CD4-positive, alpha-beta T cell treated with Interleukin-6 for 4 hours (primary cell): ENCODE measurements around the gene TPK1.

Source experiments
- DNase-seq: peaks from one replicate; pipeline ENCODE4 v3.0.0-alpha.2; 2020; ENCODE audit warnings: mixed read lengths

TPK1 gene

DNA sequence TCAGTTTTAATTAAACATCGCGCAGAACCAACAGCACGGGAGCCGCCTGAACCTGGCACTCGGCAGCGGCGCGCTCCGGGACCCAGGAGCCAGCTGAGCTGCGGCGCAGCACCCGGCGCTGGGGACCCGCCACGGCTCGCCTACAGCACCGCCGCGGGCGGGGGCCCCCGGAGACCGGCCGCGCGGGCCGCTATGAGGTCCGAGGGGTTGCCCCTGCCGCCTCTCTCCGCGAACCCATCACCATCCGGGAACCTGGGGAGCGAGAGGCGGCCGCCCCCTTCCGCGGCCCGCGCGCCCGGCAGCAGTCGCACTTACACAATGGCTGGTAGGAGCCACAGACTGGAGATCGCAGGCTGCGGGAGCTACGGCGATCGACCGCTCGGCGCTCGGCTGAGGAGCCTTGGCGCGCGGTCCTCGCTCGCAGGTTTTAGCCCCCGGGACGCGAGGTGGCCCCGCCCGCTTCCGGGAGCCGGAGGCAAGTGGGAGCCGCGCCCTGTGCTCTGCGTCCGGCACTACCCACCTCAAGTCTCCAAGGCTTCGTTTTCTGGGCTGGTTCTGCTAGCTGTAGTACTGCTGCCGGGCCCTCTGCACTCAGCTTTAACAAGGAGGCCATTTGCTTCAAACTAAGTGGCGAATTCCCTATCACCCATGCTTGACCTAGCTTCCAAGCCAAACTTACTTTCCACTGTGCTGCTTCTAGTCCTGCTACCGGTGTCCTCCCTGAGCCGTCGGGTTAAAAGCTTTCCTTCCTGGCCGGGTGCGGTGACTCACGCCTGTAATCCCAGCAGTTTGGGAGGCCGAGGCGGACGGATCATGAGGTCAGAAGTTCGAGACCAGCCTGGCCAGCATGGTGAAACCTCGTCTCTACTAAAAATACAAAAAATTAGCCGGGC is at the start of gene TPK1:
Gene TPK1 (minus strand): TSS at position 402 of the 893 bp plus-strand sequence. CDS start 451 bp downstream, outside the sequence.
- DNase-seq: peak; percentile 93

DNA sequence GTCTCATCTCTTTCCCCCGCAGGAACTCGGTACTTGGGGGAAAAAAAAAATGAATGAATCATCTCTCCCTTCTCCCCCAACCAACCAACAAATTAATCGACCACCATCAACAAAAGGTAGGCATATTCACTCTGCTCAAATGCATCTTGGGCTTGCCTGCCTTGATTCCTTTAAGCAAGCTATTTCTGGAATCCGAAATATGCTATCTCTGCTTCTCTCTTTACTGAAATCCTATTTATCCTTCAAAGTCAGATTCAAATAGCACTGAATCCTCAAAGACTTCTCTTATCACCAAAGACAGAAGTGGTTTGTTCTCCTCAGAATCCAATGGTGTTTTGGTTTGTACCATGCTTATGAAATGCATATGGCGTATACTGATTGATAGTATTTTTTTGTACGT is 49.6 kb upstream of the TPK1 start:
- DNase-seq: no peak

DNA sequence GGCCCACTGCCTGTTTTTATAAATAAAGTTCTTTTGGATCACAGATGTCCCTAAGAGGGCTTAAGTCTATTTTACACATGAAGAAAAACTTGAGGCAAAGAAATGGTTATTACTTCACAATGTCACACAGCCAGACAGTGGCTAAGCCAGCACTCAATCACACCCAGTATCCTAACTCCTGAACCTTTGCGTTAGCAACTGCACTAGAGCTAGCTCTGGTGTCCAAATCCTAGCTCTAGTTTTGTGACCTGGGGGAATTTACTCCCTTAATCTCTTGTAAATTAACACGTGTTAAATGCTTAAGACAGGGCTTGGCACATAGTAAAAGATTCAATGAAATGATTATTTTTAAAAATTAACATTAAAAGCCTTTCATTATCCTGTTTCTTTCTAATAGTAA is 49.0 kb upstream of the TPK1 start:
- DNase-seq: no peak

DNA sequence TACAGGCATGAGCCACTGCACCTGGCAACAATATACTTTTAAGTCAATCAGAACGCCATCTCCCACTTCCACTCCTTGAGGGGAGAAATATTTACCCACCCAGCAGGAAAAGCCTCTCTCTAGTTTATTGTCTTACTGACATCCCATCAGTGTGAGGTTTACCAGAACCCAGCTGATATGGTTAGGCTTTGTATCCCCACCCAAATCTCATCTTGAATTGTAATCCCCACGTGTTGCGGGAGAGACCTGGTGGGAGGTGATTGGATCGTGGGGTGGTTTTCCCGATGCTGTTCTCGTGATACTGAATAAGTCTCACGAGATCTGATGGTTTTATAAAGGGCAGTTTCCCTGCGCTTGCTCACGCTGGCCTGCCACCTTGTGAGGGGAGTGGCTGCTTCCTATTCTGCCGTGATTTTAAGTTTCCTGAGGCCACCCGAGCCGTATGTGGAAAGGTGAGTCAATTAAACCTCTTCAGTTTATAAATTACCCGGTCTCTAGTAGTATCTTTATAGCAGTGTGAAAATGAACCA is 37.5 kb upstream of the TPK1 start:
- DNase-seq: no peak

DNA sequence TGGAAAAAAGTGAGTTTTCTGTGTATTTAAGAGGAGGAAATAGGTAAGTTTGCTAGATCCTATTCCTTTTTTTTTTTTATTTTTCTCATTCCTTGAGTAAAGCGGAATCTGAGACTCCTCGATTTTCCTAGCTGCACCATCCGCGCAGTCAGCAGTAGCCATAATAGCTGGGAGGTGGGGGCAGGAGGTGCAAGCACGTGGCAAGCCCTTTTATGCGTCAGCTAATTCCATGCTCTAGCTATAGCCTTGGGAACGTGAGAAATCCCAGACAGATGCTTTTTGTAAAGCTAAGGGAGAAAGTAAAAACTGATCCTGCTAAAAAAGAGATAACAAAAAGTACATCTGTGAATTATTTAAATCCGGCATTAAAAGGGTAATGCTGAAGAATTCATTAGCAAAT is 33.2 kb upstream of the TPK1 start:
- DNase-seq: no peak

DNA sequence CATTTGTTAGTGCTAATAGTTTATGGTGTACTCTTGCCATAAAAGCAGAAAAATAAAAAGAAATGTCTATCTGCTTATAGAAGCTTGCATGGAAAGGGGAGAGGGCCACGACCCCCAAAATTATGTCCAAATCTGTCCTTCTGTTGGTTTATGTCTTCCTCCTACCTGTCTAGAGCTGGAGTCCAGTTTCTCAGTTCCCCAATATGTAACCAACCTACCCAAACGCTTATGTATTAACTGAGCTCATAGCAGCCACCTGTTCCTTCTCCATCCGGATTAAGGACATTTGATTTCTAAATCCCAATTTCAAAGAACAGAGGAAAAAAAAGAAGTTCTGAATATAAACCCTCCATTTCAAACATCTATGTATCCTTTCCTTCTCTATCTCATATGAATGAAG is 30.3 kb upstream of the TPK1 start:
- DNase-seq: no peak

DNA sequence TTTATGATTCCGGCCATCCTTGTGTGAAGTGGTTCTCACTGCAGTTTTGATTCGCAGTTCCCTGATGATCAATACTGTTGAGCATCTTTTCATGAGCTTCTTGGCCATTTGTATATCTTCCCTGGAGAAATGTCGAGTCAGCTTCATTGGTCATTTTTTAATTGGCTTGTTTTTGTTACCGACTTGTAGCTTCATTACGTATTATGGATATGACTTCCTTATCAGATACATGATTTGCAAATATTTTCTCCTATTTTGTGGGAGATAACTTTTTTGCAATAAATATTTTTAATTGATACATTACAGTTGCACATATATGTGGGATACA is 27.4 kb upstream of the TPK1 start:
- no peak for DNase-seq

DNA sequence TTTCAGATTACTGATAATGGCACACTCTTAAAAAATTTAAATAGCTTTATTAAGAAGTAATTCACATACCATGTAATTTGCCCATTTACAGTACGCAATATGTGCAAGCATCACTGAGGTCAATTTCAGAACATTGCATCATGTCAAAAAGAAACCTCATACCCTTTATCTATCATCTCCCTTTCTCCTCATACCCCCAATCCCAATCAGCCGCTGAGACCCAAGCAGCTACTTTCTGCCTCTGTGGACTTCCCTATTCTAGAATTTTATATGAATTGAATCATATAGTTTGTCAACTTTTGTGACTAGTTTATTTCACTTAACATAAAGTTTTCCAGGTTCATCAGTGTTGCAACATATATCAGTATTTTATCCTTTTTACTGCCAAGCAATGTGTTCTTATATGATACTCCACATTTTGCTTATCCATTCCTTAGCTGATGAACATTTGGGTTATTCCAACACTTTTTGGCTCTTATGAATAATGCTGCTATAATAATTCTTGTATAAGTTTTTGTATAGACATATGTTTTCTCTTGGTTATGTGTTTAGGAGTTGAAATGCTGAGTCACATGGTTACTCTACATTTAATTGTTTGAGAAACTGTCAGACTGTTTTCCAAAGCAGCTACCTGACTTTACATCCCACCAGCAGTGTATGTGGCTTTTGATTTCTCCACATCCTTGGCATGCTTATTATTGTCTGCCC is 26.9 kb upstream of the TPK1 start:
- DNase-seq: no peak

DNA sequence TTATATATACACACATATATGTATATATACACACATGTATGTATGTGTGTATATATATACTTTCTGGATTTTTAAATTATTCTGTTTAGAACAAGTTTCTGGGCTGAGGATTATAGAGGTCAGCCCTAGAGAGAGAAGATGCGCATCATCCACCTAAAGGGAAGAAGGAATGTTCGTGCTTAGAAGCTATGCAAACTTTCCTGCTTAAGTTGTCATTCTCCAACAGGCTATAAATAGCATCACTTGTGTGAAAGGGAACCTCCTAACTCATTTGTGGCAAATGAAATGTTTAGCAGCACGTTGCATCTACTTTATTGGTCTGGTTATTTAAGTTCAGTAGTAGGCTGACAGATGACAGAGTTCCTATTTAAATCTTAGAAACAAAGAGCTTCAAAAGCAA is 23.9 kb upstream of the TPK1 start:
- DNase-seq: no peak

DNA sequence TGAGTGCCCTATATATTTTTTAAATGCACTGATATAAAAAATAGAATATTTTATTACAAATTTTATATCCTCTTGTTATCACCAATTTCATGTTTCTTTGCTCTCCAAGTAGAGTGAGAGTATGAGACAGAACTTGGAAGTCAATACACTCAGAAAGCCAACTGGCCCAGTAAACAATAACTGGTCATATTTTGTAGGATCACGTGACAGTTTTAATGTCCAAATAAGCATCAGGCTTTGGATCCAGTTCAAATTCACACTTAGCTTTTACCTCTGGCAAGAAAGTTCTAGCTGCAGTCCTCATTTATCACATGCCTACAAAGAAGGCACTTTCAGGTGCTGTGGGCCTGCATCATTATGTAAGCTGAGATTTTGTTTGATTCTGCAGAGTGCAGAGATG is 21.6 kb upstream of the TPK1 start:
- DNase-seq: no peak

DNA sequence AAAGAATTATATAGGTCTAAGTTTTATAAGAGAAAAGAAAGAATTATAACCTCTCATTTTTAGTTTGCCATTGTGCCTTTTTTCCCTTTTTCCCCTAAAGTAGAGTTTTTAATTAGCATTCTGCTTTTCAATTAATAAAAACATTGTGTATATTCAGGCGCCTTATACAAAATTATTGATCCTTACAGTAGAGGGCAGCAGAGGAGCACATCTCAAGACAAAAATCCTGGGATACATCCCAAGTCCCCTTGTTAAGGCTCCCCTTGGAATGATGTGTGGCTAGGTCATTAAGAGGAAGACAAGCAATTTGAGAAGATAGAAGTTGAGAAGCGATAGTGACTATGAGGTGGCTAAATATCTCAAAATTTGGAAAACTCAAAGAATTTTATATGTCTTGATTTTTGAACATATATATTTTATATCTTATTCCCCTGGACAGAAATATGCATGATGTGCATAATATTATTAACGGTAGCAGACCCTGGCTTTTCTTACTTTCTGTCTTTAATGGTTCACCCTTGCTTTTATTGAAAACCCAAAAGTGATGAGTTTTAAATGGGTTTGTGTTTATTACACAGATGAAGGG is 19.1 kb upstream of the TPK1 start:
- DNase-seq: no peak

DNA sequence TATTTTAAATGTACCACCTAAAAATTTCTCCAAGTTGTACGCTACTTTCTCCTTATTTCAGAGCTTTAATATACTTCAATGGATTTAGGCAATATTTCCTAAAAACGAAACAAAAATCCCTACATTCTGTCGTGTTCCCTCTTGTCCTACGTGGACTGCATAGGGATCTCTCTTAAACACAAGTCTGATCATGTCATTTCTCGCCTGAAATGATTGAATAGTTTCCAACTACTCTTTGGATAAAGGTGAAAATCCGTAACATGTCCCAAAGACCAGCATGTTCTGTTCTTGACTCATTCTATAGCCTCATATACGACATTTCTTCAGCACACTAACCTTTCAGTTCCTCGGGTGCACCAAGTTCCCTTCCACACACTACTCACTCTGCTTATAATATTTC is 17.7 kb upstream of the TPK1 start:
- DNase-seq: no peak

DNA sequence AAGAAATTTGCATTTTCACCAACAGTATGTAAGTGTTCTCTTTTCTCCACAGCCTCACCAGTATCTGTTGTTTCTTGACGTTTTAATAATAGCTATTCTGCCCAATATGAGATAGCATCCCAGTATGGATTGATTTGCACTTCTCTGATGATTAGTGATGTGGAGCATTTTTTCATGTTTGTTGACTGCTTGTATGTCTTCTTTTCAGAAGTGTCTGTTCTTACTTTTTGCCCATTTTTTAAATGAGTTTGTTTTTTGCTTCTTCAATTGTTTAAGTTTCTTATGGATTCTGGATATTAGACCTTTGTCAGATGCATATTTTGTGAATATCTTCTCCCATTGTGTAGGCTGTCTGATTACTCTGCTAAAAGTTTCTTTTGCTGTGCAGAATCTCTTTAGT is 12.2 kb upstream of the TPK1 start:
- no peak for DNase-seq

DNA sequence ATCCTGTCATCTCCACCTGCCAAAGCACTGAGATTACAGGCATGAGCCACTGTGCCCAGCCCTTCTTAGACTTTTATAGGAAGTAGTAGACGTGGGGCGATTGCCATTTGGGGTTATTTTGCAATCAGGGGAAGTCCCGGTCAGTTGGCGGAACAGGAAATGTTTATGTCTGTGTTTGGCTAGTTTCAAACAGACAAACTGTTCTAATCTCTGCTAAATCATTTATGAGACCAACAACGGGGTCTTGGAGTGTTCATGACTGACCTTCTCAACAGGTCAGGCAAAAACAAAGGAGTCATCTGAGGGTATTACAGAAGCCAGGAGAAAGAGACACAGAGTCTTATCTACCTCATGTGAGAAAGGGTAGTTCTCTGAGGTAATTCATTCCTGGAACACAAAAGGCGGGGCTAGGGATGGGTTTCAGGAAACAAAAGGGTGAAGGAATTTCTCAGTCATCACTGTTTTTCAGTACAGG is 6.6 kb upstream of the TPK1 start:
- no peak for DNase-seq

DNA sequence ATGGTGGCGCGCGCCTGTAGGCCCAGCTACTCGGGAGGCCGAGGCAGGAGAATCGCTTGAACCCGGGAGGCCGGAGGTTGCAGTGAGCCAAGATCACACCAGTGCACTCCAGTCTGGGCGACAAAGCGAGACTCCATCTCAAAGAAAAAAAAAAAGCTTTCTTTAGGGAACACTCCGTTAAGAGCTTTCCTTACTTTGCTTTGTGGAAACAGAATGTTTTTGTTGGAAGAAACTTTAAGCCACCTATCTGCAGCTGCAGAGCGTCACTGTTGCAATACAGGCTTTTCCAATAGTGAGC is 641 bp upstream of the TPK1 start:
- DNase-seq: no peak

DNA sequence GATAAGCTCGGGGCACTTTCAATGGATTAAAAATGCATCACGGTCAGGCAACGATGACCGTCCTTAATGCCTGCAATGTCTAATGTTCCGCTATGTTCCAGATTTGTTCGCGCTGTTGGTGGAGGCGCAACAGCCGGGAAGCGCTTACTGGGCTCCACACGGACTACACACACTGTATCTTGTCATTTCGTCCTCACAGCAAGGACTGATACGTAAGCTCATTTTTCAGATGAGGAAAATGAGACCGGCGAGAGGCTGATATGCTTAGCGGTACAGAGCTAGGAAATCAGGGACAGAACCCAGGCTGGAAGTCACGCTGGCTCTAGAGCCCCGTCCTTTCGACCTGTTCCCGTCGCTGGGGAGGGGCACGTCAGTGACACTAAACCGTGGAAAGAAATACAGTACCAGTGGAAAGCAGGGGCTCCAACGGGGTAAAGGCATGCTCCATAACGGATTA is 670 bp downstream of the TPK1 start:
- peak; percentile 62 for DNase-seq

DNA sequence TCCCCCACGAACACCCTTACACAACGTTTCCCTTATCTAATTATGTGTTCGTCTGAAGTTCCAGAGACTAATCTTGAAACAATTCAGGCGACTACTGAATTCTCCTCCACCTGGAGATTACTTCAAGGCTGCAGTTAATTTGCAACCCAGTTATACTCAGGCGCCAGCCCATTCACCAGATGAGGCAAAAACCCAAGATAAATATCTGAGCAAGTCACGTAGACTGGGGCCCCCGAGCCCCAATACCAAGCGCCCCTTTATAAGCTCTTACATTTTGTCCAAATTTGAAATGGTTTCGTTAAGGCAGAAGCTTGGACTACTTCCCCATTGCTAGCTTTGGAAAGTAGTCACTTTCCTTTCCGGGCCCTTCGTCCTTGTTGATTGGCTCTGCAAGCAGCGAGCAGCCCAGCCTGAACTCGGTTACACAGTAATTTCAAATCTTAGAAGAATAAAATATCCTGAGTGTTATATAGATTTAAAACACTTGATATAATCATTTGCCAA is 1.2 kb downstream of the TPK1 start:
- peak; percentile 44 for DNase-seq

DNA sequence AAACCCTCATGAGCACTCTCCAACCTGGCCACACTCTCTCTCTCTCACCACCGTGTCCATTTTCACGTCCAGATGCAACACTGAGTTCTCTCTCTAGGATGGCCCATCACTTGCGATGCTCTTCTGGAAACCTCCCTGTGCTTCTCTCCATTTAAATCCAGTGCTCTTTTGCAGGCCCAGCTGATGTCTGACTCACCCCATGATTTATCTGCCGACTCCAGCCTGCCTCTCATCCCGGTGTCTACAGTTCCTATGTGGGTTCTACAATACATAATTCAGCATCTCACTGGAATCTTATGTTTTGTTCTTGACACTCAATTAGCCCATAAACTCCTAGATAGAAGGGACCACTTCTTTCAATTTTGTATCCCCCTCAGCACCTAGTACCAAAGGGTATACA is 5.0 kb downstream of the TPK1 start:
- no peak for DNase-seq

DNA sequence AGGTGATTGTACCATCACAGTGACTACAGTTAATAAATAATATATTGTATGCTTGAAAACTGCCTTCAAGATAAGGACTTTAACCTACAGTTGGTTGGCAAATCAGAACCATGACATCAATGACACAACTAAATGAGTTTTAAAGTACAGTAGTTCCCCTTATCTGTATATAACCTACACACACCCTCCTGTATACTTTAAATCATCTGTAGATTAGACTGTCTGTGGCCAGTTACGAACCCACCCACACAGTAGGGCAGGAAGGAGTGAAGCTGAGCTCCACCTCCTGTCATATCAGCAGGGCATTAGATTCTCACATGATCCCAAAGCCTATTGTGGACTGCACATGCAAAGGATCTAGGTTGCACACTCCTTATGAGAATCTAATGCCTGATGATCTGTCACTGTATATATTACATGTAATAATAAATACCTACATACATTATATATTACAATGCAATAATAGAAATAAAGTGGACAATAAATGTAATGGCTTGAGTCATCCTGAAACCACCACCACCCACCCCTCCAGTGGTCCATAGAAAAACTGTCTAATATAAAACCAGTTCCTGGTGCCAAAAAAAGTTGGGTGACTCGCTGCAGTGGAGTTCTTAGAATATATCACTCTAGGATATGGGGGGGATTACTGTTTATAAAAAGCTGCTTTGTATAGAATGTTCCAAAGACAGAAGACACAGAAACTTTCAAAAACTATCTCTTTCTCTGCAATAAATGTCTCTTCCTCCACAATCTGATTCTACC is 5.6 kb downstream of the TPK1 start:
- DNase-seq: no peak

DNA sequence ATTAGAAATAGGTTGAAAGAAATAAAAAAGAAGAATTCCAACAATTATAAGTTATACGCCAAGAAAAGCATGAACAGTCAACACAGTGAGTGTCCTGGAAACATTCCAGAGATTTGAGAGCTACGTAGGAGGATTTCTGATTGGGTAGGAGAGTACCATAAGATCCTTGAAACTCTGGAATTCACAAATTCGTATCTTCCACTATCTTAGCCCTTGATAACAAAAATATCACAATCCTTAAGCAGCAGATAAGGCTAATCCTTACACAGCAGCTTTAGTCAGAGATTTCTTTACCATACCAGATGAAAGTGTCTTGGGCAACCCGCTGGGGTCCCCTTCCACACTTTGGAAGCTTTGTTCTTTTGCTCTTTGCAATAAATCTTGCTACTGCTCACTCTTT is 8.2 kb downstream of the TPK1 start:
- no peak for DNase-seq

DNA sequence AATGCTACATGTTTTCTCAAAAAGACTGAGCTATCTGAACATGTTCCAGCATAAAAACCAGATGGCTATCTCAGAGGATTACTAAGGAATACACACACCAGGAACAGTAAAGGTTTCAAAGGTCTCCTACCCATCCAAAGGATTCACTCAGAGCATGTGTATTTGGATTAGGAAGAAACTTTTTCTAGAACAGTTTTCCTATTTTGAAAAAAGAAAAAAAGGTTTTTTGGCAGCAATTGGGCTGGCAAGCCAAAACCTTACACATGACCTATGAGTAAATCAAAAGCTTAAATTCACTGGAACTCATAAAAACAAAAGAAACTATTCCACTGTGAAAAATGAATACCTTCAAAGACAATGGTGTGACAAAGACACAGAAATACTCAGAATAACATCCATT is 9.6 kb downstream of the TPK1 start:
- DNase-seq: no peak

DNA sequence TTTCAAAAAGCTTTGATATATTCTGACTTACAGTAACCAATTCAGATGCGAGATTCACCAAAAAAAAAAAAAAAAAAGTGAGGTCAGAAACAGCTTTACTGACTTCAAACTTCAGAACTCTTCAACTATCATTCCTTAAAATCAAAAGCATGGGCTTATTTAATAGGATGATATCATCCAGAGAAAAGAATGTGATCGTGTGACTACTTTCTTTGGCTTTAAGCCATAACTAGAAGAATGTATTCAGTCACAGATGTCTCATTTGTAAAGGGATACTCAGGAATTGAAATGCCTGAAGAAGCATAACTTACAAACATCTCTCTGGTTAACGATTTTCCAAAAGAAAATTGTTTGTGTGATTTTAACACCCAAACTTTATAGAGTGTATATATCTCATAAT is 11.5 kb downstream of the TPK1 start:
- DNase-seq: no peak

DNA sequence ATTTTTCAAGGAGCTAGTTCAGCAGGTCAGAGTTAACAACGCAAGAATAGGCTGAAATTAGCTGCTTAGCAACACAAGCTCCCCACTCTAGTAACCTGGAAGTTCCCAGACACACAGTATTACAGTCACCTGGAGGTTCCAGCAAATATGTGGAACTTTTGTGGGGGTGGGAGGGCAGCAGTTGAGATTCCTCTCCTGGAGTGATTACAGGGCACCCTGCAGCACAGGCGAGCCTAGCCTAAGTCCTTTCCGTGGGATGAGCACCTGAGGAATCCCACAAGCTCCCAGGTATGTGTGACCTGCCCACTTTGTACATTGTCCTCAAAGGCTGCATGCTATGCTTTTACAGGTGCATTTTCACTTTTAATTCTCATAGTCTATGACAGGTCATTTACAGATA is 13.6 kb downstream of the TPK1 start:
- DNase-seq: no peak
